ENCODE results near the gene SUMO4. TPM values are rescaled to one million over a fixed set of nuclear protein-coding genes. Genes with fewer than 3 reads are reported as not detected.

The SUMO4 gene
- total and polyA plus RNA-seq, 10 of the 15 experiments (the other 5 are each of a cell fraction or from before 2014, with no cell fraction given), result 0.07 to 5.3 (median 1.0) TPM; not detected in 1

- TF ChIP-seq STAT1 (conservative IDR thresholded peaks at IDR 0.05) (no peak), KLF5 (IDR thresholded peaks at IDR 0.05; ENCODE audit: partially characterized antibody) (no peak), E4F1 (IDR thresholded peaks at IDR 0.05; ENCODE audit: borderline replicate concordance, partially characterized antibody) (no peak)
These were observed 16.7 kb upstream of the SUMO4 start (continued) for GRCh38 chr6:149383371-149383770.

- Histone ChIP-seq H3K4me1 (ENCODE audit: control insufficient read depth, insufficient read depth, low read length) (no peaks in the 10 kb centered on the region; the same call in 1 of the 2 replicates), H3K36me3 (ENCODE audit: control insufficient read depth in 2 of 2, insufficient read depth in 2 of 2, low read length in 1 of 2) (peaks cover 7 to 8% of the 10 kb centered on the region in 2 experiments; a peak in 3 of 4 replicates), H2AFZ (ENCODE audit: control insufficient read depth, low read depth, low read length) (no peak overlapping the region), H3K27ac (ENCODE audit: control insufficient read depth, insufficient read depth) (no peak overlapping the region), H3K9me3 (replicated peaks; ENCODE audit: control insufficient read depth, insufficient read depth, low read length) (peaks cover 17% of the 10 kb centered on the region), H4K20me1 (ENCODE audit: control insufficient read depth, insufficient read depth) (no peaks in the 10 kb centered on the region), H3K9ac (ENCODE audit: control insufficient read depth, insufficient read depth, low read length) (no peak overlapping the region), H3K4me3 (no peak overlapping the region), H3K79me2 (ENCODE audit: control insufficient read depth, insufficient read depth, low read length) (peaks cover 2% of the 10 kb centered on the region), H3K4me2 (ENCODE audit: control insufficient read depth, insufficient read depth) (no peak overlapping the region), H3K27me3 (replicated peaks in 1 of 2; ENCODE audit: control insufficient read depth in 2 of 2, insufficient read depth in 2 of 2, low read length in 1 of 2) (no peaks in the 10 kb centered on the region)
- POLR2A ChIA-PET, result interaction anchor here (0.5 to 0.6 kb wide), 2 partner anchors 109 to 536 kb away, joined by 3 to 6 read pairs; no protein-coding TSS in a partner anchor
- no peak for DNase-seq (ENCODE audit: low read depth, low spot score)
- SMC1A ChIA-PET (ENCODE audit: uncharacterized antibody, unreplicated experiment), result interaction anchor here (0.9 to 3.7 kb wide), 9 partner anchors 8 to 232 kb away, joined by 3 to 17 read pairs (median 4); no protein-coding TSS in a partner anchor
- CTCF ChIA-PET, result interaction anchor here (0.6 to 1.7 kb wide), 4 partner anchors 9 to 45 kb away, joined by 3 to 4 read pairs (median 4); no protein-coding TSS in a partner anchor
- no peak for TF ChIP-seq EZH2 (IDR thresholded peaks at IDR 0.05; ENCODE audit: borderline replicate concordance, control insufficient read depth, low read depth, low read length)
- no peak for TF ChIP-seq POLR2AphosphoS5 (IDR thresholded peaks at IDR 0.05; ENCODE audit: low read length)
- no peak for TF ChIP-seq BHLHE40 (IDR thresholded peaks at IDR 0.05; ENCODE audit: borderline replicate concordance in 1 of 2, low read depth in 2 of 2, low read length in 1 of 2)
- TF ChIP-seq SUZ12 (IDR thresholded peaks at IDR 0.05; ENCODE audit: unreplicated experiment), result no peak
- no peak for TF ChIP-seq ZSCAN29 (IDR thresholded peaks at IDR 0.05)
- TF ChIP-seq SIN3A (IDR thresholded peaks at IDR 0.05; ENCODE audit: low read depth, low read length), result no peak
- TF ChIP-seq BRCA1 (IDR thresholded peaks at IDR 0.05; ENCODE audit: low read depth, low read length), result no peak
- TF ChIP-seq SPI1 (IDR thresholded peaks at IDR 0.05; ENCODE audit: borderline replicate concordance, insufficient read depth, low read depth, low read length), result peak; percentile 46; the same call in 1 of the 2 replicates
- TF ChIP-seq POLR2AphosphoS2 (IDR thresholded peaks at IDR 0.05; ENCODE audit: low read depth, low read length), result no peak
- no peak for FAIRE-seq
- intact Hi-C loops (cut with micrococcal nuclease; ENCODE audit: unreplicated experiment) (no loop called here), in situ Hi-C loops (cut with MboI) (no loop called here)
- RAD21 ChIA-PET (ENCODE audit: unreplicated experiment), result interaction anchor here (0.8 to 2.6 kb wide), 4 partner anchors 9 to 61 kb away, joined by 3 to 8 read pairs (median 6); no protein-coding TSS in a partner anchor
- TSS peak; percentile 1 for BruUV-seq (replicated peaks)
- ATAC-seq, result peak; percentile 78
These were observed 15.6 kb upstream of the SUMO4 start for GRCh38 chr6:149384464-149384863.
